GM18526 (cell line): ENCODE measurements around the gene ARHGAP10.

Experiments
- POLR2A ChIP-seq: IDR thresholded peaks from 3 replicates; pipeline ENCODE4 v1.6.1; 2011; ENCODE audit not compliant: insufficient read length; ENCODE audit errors: extremely low read depth

ARHGAP10 gene

DNA sequence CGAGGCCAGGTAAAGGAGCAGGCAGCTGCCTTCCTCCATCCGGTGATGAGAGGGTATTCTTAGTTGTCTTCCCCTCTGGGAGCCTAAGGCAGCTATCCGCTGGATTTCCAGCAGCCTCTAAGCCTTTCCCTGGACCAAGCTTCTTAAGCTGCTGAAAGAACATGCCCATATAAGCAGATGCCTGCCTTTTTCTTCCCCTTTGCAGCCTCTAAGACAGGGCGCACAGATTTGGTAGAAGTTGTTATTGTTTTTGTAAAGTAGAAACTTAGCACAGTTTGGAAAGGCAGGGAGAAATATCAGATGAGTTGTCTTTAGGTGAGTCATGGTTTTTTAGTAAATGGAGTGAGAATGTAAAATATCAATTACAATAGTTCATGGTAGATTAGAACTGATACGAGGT lies 210.8 kb downstream of the ARHGAP10 start:
- TF ChIP-seq POLR2A = no peak

DNA sequence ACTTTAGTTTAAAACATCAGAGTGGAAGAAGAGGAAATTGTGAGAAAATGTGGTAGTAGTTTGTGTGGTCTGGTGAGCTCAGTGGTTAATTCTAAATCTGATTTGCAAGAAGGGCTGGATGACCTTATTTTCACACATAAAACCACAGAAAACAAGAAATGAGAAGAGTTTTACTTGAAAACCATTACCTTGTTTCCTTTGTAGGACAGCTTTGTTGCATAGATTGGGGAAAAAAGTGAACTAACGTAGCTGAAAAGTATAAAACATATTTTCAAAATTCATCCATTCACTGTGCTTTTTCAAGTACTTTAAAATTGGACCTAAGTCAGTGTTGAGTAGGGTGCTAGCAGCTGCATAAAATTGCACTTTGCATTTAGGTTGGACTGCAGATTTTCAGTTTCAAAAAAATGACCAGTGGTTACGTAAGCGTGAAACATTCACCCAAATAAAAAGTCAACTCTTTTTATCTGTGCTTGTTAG lies 211.3 kb downstream of the ARHGAP10 start:
- TF ChIP-seq POLR2A = no peak

DNA sequence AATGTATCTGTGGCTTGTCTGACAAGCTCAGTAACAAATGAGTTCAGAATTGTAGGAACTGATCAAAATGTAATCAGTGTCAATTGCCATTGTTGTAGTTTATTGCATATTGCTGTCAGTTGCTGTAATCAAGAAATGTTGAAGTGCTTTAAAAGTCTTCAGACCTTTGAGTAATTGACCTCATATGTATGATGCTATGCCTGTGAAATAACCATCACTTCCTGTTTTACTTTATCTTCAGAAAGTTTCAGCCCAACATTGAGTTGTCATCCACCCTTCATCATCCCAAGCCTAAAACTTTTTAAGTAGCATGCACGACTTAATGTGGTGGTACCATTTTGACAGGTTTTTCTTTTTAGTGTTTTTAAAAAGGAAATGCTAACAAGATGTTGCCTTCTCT lies 212.4 kb downstream of the ARHGAP10 start:
- no peak for TF ChIP-seq POLR2A

DNA sequence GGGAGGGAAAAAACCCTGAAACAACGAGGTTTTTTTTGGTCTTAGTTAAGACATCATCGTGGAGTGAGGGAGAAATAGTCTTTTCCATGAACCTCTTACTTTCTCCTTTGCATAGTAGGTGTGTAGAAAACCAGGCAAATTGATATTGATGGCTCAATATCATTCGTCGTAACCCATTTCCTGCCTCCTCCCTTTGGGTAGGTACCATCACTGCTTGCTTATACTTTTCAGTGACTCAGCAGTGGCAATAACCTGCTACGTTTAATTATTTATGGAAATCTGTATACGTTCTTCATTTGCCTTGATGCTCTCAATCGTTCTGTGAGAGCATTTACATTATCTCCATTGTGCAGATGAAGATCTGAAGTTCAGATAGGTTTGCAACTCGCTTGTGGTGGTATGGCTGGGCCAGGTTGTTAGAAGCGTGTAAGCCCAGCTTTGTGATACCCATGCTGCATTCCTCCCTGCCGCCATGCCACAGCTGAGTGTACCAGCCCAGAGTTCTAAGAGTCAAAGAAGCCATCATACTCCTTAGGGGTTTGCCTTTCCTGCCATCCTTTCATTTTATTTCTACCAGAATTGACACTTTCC lies 212.9 kb downstream of the ARHGAP10 start:
- no peak for TF ChIP-seq POLR2A

DNA sequence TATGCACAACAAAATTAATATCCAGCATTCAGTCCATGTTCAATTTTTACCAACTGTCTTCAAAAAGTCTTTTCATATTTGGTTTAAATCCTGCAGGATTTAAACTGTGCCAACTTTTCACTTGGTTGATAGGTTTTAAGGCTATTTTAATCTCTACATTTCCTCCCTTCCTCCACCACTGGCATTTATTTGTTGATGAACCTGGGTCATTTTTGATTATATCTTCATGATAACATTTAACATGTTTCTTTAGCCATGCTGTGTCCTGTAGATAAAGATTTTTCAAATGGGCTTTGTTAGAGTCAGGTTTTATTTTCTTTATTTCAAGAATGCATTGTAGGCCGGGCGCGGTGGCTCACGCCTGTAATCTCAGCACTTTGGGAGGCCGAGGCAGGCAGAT lies 216.4 kb downstream of the ARHGAP10 start:
- no peak for TF ChIP-seq POLR2A

DNA sequence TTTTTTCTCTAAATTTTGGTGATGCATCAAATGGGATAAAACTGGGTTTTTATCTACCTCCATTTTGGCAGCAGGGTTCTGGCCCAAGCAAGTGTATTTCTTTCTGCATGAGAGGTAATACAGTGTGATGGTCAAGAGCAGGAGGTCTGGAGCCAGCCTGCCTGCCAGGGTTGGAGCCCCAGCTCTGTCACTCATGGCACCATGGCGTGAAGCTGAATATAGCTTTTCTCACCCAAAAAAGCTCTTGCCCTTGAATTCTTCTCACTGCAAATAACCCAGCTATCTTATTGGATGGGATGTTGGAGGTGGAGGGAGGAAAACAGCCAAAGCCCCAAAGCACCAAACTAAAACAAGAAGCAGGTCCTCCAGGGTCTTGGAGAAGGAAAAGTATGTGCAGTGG lies 218.4 kb downstream of the ARHGAP10 start:
- TF ChIP-seq POLR2A = no peak

DNA sequence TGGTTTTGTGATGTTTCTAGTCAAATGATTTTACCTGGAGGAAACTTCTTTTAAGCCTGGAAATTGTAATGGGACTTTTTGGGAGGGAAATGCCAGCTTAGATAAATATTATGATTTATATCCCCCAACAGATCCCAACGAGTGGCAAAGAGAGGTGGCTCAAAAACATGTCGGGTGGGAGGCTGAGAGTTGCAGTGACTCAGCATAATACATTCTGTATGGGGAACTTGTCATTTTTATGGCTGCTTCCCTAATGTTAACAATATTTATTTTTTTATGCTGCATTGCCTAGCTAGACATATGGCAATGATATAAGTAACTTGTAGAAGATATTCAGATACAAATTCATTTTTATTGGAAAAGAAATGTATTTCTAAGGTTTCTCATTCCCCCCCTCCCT lies 219.0 kb downstream of the ARHGAP10 start:
- TF ChIP-seq POLR2A = no peak

DNA sequence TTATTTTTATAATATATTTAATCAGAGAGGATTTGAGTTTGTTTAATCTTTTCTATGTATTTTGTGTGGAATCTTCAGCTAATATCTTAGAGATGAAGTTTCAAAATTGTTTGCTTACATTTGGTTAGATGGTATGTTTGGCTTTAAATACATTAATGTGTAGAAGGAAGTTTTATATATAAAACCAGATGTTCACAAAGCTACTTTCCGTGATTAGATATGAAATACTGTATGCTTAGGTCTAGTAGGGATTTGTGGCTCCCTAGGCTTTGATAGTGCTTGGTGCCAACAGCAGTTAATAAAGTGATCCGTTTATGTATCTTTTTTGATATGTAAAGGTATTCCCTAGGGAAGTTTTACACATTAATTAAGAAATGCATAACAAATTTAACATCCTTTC lies 223.0 kb downstream of the ARHGAP10 start:
- TF ChIP-seq POLR2A = no peak

DNA sequence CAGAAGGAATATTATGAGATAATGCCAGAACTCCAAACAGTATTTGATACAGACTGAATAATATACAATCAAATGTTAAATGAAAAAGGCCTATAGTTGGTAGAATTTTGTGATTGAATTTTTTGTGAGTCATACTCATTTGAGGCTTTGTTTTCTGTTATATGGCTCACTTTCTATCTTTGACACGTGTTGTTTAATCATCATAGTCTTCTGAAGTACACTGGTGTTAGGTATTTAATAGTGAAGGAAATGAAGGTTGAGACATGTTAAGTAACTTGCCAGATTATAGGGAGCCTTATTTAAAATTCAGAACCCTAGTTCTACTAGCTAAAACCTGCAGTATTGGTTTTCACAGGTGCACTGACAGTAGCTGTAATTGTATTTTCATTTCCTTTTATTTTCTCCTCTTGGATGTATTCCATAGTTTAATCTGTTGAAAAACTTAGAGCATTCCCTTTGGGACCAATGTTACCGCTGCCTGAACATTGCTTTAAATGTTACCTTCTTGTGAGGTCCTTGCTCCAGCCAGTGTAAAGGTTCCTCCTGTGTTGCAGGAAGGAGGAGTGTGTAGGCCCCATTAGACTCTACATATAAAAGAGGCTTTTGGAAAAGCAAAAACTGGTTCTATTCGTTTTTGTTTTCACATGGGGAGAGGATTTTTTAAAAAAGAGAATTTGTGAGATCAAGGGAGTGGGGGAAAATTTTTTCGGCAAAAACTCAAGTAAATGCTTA lies 224.1 kb downstream of the ARHGAP10 start:
- TF ChIP-seq POLR2A = no peak

DNA sequence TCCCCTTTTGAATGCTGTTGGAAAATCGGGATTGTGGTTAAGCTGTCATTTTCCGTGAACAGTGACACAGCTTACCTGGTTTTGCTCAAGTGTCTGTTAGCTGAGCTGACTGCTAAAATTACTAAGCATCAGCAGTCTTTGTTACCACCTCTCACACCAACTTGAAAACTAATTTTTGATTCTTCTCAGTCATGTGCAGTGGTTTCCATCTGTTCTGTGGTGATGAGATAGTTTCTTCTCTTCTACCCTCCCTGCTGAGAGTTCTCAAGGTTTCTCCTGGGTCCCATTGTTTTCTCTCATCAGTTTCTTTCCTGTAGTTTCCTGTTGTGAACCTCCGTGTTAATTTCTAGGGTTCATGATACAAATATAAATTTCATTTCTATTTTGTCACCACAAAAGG lies 225.6 kb downstream of the ARHGAP10 start:
- no peak for TF ChIP-seq POLR2A

DNA sequence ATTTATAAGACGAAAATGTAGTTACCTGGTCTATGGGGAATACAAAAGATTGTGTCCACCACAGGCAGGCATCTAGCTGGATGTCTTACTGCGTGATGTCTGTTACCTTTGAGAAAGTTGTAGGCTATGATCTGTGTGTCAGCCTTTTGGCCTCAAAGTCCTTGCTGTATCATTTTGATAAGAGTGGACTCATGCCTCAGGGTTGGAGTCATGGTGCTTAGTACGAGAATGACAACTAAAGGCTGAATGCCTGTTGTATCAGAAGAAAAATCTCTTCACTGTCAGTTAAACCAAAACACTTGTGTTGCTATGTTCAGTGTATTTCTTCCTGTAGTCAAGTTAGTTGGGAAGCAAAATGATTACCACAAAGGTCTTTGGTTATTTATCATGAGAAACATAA lies 226.2 kb downstream of the ARHGAP10 start:
- TF ChIP-seq POLR2A = no peak

DNA sequence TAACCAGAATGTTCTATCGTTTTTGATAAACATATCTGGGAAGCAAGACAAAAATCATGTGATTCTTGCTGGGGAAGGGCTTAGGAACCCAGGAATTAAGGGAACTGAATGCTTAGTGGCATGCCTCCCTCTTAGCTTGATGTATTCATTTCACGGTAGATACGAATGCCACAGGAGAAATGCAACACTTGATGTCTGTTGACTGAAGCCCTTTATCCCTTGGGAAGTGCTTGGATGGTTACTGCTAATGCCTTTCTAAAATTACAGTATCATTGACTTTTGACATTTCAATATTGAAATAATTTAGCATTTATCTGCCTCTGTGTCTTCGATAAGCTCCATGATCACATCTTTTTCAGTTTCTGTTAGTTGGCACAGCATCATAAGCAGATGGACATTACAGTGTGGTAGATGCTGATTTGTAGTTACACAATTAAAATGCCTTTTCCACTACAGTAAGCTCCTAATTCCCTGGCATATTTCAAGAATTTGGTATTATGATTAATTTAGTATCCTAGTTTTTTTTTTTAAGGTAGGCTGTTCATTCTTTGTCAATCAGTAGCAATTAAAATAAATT lies 226.7 kb downstream of the ARHGAP10 start:
- TF ChIP-seq POLR2A = no peak

DNA sequence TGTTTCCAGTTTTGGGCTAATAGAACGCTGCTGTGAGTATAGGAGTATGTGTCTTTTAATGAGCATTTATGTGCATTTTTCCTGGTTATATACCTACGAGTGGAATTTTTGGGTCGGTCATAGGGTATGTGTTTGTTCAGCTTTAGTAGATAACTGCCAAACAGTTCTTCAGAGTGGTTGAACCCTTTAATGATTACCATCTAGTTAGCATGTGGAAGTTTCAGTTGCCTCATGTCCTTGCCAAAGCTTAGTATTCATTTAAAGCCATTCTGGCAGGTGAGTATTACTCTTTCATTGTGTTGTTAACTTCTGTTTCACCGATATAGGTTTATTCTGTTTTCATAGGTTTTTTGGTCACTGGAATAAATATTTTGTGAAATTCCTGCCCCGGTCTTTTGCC lies 229.1 kb downstream of the ARHGAP10 start:
- no peak for TF ChIP-seq POLR2A

DNA sequence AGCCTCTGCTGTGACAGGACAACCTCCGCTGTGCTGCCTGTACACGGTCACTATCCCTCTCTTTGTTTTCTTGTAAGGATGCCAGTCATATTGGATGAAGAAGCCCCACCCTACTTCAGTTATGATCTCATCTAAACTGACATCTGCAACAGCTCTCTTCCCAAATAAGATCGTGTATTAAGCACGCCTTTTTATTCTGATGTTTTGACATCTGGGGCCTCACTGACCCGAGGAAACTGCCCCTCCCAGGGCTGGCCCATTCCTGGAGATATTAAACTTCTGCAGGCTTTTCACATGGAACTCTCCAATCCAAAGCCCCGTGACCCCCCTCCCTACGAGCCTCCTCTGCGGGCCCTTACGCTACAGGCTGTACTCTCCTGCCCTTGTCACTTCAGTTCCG lies 232.0 kb downstream of the ARHGAP10 start:
- no peak for TF ChIP-seq POLR2A

DNA sequence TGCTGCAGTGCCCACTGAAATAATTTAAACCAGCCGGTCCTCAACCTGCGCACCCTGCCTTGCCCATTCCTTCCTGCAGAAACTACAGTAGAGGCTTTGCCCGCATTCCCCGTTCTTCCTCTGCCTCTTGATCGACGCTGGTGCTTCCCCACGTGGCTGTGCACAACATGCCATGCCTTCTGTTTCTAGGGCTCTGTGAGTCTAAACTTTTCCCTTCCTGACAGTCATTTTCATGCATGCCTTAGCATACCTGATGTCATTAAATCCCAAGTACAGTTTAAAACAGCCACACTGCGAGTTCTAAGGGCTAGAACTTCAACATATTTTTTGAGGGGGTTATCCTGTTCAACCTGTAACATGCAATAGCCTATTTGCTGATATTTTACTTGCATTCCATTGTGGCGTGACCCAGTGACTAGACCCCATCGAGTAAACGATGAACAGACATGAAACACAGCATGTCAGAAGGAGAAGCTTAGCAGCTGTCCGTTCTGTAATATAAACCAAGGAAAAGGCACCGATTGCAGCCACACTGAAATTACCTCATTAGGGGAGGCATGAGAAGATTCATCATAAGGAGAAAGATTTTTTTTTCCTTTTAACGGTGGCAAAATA lies 232.5 kb downstream of the ARHGAP10 start:
- no peak for TF ChIP-seq POLR2A

DNA sequence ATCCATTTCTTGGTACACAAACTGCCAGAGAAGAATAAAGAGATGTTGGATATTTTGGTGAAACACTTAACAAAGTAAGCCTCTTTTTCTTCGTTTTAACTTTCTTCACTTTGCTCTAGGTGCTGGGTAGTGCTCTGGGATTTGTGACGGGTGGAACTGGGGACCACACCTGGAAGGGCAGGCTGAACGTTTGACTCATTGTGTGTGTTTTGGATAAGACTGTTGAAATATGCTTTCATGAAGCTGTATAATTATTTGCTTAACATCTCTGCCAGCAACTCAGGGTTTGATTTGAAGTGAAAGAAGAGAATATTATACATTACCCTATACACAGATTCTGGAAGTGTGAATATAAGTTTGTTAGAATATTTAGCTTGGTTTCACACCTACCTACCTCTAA lies 233.2 kb downstream of the ARHGAP10 start:
- TF ChIP-seq POLR2A = no peak
